ENCODE results near the gene LYL1.

Gene LYL1

DNA sequence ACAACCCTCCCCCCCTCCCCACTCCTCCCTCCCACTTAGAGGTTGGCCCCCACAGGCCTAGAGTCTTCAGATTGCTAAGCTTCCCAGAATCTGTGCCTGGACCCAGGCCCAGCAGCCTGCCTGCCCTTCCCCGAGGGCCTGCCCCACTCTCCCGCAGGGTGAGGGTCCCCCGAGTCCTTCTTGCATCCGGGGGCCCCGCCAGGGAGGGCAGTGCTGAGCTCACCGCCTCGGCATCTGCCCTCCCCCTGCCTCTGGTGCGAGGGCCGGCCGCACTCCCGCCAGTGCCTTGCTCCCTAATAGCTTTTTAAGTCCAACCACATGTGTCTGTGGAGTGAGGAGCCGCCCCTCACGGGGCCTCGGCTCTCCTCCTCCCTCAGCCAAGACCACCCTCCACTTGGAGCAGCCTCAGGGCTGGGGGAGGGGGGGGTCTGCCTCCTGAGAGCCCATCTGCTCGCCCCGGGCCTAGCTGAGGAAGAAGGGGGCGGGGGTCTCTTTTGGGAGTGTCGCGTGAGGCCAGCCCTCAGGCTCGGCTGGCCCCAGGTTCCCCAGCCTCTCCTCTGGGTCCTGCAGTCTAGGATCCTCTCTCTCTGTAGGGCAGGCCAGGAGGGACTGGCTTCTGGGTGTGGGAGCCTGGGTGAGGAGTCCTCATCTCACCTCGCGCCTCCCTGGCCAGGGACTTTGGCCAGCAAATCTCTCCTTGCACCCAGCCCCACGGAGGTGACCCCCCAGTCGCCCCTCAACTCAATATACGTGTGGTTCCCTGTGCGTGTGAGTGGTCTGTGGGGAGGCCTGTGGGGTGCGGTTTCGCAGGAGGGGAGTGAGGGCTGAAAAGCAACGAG lies 47.2 kb downstream of the LYL1 start:
- DNase-seq: peak; percentile 99

- no peak for DNase-seq
Measured at GRCh38 chr19:13054626-13055212, 47.9 kb downstream of the LYL1 start.

DNA sequence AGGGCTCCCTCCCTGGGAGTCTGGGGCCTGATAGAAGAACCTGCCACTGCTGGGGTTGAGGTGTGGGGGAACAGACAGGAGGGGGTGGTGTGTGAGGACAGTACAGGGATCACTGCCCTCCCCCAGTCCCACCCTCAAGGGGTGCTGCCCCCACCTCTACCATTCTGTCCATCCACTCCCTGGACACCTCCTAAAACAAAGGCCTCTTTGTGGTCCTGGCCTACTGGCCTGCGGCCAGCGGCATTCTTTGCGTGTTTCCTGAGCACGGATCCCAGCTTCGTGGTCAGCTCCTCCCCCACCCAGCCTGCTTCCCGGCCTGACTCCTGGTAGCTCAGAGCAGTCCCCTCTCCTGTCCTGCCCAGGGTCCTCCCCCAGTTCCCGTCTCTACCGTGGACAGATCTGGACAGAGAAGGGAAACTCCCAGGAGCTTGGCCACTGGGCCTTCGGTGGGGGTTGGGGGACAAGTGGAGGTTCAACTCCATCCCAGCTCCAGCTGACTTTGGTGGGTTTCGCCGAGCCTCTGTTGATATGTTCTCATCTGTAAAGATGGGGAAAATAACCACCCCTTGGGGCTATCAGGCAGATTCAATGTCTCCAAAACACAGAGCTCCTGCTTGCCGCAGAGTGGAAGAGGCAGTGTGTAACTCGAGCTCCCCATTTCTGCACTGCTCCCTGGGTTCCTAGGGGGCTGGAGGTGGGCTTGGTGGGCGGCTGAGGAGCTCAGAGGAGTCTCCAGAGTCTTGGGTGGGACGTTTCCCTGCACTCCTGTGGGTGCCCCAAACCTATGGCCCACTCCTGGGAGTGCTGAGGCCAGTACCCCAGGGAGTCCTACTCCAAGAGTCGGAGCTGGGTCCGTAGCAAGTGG lies 48.7 kb downstream of the LYL1 start:
- DNase-seq: peak; percentile 97

GRCh38 chr19:13053238-13053637 lies 49.4 kb downstream of the LYL1 start:
- DNase-seq: peak; percentile 60

- no peak for DNase-seq
Measured at GRCh38 chr19:13052447-13053175, 50.0 kb downstream of the LYL1 start.

DNA sequence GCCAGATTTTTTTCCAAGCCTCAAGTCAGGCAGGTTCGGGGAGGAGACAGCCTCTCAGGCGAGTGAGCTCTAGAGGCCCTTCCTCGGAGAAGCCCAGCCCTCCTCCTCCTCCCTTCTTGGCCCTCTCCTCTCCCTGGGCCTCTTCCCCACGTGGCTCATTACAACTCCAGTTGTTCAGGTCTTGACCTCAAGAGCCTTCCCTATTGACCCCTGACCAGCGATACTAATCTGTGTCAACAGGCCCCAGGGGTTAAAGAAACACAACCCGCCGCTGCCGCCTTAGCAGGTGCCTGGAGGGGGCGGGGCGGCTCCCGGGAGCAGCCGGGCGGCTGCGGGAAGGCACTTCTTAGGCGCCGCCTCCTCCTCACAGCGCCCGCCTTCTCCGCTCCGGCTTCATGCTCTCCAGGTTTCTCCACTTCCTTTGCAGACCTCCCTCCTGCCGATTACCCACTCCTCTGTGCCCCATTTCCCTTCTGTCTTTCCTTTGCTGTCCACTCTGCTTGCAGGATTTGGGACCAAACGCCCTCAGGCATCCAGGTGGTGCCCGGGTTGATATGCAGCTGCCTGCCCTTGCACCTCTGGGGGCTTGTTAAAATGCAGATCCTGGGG lies 51.0 kb downstream of the LYL1 start:
- DNase-seq: no peak

GRCh38 chr19:13050274-13050673 lies 52.4 kb downstream of the LYL1 start:
- DNase-seq: no peak
